ENCODE measurements around the gene PEX5L.

The PEX5L gene

DNA sequence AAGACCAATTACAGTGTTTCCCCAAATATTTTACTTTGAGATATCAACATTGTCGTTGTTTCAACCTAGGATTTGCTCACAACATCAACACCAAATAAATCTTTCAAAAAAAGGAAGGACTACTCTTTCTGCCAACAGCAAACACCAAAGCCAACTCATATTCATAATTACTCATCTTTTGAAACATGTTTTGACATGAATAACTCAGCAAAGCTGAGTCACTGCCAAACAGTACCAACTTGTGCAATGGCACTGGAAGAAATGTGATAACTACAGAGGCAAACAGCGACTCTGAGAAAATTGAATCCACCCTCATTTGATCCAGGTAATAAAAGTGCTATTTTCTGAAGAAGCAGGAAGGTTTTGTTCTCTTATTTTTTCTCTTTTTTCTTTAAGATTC lies 67.2 kb downstream of the PEX5L start:
- no peak overlapping the region for H3K4me3 ChIP-seq (ENCODE audit: low read depth, low read length)
- TF ChIP-seq, protein P1, sequence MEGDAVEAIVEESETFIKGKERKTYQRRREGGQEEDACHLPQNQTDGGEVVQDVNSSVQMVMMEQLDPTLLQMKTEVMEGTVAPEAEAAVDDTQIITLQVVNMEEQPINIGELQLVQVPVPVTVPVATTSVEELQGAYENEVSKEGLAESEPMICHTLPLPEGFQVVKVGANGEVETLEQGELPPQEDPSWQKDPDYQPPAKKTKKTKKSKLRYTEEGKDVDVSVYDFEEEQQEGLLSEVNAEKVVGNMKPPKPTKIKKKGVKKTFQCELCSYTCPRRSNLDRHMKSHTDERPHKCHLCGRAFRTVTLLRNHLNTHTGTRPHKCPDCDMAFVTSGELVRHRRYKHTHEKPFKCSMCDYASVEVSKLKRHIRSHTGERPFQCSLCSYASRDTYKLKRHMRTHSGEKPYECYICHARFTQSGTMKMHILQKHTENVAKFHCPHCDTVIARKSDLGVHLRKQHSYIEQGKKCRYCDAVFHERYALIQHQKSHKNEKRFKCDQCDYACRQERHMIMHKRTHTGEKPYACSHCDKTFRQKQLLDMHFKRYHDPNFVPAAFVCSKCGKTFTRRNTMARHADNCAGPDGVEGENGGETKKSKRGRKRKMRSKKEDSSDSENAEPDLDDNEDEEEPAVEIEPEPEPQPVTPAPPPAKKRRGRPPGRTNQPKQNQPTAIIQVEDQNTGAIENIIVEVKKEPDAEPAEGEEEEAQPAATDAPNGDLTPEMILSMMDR (IDR thresholded peaks at IDR 0.05; ENCODE audit: low read depth, low read length): no peak

DNA sequence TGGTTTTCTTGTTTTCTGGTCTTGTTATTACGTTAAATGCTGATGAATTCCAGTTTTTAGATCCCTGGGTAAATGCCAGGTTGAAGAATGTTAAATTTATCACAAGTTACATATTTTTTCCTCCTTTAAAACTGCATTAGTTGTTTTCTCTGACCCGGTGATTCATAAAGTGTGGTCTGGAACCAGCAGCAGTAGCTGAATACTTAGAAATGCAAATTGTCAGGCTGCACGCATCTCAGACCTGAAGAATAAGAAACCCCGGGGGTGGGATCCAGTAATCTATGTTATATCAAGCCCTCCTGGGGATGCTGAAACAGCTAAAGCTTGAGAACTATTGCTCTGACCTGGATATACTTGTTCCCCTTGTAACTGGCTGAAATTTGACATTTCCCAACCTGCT lies 69.1 kb downstream of the PEX5L start:
- TF ChIP-seq, protein P1 (IDR thresholded peaks at IDR 0.05; ENCODE audit: low read depth, low read length): no peak
- no peak overlapping the region for H3K4me3 ChIP-seq (ENCODE audit: low read depth, low read length)

- TF ChIP-seq, protein P1 (IDR thresholded peaks at IDR 0.05; ENCODE audit: low read depth, low read length): no peak
- no peak overlapping the region for H3K4me3 ChIP-seq (ENCODE audit: low read depth, low read length)
Measured at GRCh38 chr3:179964890-179965289, 71.8 kb downstream of the PEX5L start.

DNA sequence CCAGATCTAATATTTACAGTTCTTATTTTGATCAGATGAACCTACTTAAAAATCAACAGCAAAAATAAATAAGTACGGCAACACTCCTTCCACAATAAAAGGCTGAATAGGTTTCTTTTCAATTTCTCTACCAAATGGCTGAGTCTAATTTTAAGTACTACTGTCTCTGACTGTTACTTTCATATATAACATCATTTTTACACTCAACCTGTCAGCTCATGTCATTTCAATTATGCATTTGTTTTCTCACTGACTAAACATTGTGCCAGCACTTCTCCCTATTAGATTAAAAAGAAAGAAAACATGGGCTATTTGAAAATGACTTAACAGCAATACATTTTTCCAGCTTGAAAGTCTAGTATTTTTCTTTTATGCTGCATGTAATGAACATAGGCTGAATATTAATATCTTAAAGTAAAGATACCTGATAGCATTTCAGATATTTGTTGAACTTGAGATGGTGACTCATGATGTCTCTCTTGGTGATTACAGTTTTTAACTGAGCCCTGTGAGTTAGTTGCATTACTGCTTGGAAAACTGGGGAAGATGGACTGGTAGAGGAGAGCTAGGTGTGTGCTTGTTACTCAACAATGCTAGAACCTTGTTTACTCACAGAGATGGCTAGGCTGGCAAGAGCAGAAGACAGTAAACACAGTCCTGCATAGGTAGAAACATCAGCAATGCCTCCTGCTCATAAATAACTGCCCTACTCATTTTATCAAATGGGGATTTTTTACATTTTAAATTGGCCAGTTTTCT lies 73.9 kb downstream of the PEX5L start:
- H3K4me3 ChIP-seq (ENCODE audit: low read depth, low read length): no peak overlapping the region
- TF ChIP-seq, protein P1 (IDR thresholded peaks at IDR 0.05; ENCODE audit: low read depth, low read length): no peak

DNA sequence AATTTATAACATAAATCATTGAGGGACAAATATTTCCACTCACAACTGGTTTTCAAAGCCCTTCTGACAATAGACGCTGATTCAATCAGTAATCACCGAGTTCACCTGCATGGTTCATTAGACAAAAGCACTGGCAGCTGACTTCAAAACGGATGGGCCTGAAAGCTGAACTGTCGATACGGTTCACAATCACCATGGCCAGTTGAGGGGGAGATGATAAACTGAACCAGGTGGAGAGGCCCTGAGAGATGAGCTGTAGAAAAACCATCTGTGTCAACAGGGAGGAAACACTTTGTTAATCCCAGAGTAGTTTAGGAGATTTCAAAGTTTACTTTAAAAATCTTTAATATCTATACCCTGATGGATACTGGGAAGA lies 75.0 kb downstream of the PEX5L start:
- TF ChIP-seq, protein P1 (IDR thresholded peaks at IDR 0.05; ENCODE audit: low read depth, low read length): no peak
- no peak overlapping the region for H3K4me3 ChIP-seq (ENCODE audit: low read depth, low read length)

DNA sequence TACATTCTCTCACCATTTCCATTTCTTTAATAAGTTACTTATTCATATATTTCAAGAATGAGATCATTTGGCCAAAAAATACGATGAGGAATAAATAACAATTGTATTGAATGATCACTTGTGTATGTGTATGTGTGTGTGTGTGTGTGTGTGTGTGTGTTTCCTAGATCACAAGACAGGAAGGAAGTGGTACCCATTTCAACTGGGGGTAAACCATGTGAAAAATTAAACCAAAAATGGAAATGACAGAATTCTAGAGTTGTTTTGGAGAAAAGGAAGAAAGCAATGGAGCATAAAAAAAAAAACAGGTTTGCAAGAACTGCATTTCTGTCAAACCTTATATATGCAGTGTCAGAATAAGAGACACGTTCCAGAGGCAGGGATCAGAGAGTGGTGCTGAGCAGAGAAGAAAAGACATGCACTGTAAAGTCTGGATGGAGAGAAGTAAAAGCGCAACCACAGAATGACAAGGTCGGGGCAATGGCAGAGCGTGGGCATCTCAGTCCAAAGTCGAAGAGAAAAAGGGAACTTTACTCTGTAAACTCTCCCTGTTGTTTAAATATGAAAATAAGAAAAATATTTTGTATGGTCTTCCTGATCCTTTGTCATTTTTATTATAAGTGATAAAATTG lies 75.5 kb downstream of the PEX5L start:
- TF ChIP-seq, protein P1 (IDR thresholded peaks at IDR 0.05; ENCODE audit: low read depth, low read length): no peak
- H3K4me3 ChIP-seq (ENCODE audit: low read depth, low read length): no peak overlapping the region

DNA sequence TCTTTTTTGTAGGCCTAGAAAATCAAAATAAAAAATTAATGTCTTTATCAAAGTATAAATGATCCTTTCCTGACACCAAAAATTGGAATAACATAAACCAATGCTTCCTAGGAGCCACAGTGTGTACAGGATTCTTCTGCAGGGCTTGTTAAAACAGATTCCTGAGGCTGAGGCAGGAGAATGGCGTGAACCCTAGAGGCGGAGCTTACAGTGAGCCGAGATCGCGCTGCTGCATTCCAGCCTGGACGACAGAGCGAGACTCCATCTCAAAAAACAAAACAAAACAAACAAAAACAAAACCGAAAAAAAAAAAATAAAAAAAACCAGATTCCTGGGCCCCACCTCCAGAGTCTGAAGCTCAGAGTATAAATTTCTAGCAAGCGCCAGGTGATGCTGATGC lies 78.0 kb downstream of the PEX5L start:
- no peak overlapping the region for H3K4me3 ChIP-seq (ENCODE audit: low read depth, low read length)
- TF ChIP-seq, protein P1 (IDR thresholded peaks at IDR 0.05; ENCODE audit: low read depth, low read length): no peak
